A204.1 (cell line): ENCODE results near the gene SDK1.
A peak's percentile ranks its signal among the peaks of the same experiment; 100 is the strongest.

ENCODE experiments used
- FAIRE-seq: peaks from 2 replicates; lab custom pipeline; 2012; peaks lifted over from hg19 to GRCh38; lab: Jason Lieb, UNC

The SDK1 gene

DNA sequence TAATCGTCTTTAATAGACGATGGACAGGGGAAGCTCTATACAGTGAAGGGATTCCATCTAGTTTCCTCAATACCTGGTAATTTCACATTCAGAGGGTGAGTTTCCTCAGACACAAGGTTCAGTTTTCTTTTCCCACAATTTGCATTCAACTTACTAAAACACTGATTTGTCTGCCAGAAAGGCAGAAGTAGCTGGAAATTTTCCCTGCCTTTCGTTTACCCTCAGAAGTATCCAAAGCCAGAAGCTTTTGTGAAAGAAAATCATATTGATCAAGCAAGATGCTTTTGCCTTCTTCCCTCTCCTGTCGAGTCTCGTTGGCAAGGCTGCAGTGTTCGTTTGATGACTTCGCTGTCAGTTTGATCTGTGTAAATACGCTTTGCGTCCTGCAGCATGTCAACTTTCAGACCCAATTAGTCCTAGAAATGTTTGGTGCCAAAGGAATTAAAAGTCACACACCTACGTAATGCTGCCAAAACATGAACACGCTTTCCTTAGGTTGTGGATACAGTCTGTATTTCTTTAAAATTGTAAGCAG, 749.1 kb downstream of the SDK1 start:
- FAIRE-seq, result no peak

DNA sequence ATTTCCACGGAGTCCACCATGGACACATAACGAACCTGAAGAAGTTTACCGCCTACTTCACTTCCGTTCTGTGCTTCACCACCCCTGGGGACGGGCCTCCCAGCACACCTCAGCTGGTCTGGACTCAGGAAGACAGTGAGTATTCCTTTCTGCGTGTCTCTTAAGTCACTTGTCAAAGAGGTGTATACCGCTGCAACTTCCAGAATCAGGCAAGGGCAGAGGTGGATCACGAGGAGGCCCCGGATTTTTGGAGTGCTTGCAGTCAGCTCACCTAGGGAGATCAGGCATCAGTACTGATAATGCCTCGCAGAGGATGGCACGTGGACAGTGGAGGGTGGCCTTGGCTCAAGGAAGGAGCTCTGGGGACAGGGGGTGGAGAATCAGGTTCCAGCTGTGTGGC, 750.6 kb downstream of the SDK1 start:
- no peak for FAIRE-seq

DNA sequence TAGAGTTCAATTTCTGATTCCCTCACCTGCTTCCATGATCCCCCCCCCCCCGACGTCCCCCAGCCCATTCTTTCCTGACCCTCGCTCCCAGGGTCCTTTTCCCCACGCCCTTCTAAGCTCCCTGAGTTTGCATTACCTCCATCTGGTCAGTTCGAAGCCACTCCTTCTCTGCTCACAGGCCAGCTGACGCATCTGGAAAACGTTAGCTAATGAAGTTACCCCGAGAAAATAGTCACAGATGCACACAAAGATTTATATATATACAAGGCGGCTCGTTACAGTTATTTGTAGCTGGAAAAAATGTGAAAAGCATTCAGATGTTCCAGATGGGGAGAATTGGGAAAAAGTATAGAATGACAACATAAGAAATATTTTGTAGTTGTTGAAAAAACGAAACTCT, 751.1 kb downstream of the SDK1 start:
- FAIRE-seq, result no peak

DNA sequence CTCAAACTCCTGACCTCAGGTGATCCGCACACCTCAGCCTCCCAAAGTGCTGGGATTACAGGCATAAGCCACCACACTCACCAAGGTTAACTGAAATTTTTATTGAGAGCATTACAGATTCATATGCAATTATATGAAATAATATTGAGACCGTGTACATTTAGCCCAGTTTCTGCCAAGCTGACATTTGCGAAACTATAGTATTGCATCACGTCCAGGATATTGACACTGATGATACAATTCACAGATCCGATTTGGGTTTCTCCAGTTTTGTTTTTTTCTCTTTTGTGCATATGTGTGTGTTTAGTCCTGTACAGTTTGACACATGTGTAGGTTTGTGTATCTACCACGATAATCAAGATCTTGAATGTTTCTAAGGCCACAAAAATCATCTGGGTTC, 753.1 kb downstream of the SDK1 start:
- FAIRE-seq, result no peak

DNA sequence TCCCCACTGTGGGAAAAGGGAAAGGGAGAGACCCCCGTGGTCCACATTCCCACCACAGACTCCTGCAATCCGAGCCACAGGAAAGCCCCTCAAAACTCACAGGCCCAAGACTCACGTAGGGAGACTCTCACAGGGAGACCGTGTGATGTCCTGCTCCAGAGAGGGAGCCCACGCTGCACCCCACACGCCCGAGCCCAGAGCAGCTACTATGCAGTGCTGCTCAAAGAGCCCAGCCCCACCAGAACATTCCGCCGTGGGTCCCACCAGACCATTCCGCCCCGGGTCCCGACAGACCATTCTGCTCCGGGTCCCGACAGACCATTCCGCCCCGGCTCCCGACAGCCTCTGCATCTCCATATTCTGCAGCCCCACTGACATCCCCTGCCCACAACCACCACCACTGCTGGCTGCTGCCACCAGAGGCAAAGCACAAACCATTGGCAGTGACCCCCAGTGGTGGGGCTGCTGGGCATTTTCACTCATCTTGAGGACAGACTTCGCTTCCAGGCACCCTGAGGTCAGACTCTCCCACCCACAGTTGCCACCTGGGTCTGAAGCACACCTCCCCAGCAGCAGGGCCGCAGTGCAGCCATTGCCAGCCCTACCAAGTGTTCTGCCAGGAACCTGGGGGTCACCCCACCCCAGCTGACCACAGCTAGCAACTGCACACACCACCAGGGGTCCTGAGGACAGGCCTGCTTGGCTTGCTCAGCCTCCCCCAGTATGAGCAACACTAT, 755.7 kb downstream of the SDK1 start:
- FAIRE-seq, result no peak

DNA sequence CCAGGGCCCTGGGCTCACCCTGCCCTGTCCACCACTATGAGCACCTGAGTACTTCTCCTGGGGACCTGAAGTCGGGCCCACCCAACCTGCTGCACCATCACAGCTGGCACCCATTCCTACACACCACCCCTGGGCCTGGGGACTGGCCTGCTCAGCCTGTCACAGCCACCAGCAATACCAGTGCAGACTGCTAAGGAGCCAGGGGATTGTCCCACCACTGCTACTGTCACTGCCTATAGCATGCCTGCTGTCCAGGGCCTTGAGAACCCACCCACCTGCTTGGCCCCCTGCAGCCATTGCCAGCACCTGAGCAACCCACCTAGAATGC, 756.2 kb downstream of the SDK1 start:
- no peak for FAIRE-seq

DNA sequence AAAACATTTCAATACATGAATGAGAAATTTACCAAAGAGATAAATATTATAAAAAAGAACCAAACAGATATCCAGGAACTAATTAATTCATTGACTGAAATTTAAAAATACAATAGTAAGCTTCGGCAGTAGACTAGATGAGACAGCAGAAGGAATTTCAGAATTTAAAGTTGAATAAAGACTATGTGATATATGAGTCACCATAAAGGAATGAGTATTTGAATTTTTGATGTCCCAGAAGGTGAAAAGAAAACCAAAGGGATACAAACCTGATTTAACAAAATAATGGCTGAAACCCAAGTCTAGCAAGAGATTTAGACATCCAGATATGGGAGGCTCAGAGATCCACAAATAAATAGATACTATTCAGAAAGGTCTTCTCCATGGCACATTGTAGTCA, 757.1 kb downstream of the SDK1 start:
- peak; percentile 14 for FAIRE-seq

DNA sequence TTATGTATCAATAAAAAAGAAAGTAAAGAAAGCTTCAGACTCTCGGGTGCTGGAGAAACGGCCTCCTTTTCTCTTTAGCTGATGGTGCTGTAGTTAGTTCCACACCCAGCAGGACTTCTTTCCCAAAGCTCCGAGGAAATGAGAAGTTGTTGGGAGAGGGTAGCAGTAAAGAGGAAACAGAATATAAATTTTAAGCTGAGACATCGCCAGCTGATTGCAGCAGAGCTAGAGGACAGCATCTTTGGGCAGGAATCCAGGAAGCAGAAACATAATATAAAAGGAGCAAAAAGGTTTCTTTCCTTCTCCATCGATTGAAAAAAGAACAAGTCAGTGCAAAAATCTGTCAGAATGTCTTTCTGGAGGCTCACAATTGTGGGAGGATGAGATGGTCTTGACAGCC, 764.1 kb downstream of the SDK1 start:
- FAIRE-seq, result no peak

DNA sequence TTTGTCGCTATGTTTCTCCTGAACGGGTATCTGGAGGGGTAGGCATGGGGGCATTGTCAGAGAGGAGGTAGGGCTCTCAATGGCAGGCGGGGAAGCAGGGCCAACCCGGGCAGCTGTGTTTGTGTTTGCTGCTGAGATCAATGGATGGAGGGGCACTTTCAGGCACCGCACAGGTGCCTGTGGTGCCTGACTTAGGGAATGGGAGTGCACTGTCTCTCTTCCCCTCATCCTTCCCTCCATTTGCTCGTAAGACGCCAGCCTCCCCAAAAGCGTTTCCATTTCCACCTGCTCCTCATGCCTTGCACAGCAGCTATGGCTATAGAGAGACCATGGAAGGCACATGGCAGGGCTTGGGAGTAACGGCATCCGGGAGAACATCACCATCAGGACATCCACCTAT, 765.2 kb downstream of the SDK1 start:
- FAIRE-seq, result no peak

DNA sequence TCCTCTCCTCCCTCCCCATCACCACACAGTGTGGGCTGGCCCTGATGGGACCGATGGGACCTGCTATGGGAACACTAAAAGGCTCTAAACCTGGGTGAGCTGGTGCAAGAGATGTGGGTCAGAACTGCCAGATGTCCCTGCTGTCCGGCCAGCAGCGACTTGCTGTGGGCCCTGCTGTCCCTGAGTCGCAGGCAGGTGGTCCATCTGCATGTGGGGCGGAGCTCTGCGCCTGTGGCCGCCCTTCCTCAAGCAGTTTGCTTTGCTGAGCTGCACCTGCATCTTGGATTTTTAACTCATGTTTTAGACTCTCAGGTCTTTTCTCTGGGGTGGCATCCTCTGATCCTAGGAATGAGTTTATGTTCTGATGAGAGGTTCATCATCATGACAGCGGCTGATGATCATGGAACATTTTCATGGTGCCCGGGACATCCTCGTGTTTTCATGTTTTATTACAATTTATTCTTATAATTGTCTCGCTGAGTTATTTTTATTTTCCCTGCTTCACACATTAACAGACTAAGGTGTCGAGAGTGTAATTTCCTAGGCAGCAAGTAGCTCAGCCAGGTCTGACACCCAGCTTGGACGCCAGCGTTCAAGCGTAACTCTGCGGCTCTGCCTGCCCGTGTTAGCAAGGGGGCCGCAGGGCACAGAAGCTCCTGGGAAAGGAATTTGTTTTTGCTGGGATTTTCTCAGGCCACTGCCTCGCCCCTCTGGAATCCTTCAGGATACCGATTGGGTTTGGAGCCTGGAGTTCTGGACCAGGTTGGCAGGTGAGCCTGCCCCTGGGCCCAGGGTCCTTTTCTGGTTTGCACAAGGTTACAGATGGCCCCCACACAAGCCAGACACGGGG, 765.8 kb downstream of the SDK1 start:
- no peak for FAIRE-seq

DNA sequence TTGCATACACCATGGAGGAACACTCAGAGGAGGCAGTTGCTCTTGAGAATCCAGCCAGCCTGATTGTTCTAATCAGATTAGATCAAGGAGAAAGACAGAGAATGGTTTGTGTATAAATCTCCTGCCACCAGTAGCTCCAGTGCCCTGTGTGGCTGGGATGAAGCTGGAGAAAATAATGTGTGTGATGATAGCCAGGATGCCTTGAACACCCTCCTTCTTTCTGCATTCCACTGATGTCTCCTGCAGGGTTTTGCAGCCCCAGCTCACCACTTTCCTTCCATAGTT, 766.4 kb downstream of the SDK1 start:
- no peak for FAIRE-seq

DNA sequence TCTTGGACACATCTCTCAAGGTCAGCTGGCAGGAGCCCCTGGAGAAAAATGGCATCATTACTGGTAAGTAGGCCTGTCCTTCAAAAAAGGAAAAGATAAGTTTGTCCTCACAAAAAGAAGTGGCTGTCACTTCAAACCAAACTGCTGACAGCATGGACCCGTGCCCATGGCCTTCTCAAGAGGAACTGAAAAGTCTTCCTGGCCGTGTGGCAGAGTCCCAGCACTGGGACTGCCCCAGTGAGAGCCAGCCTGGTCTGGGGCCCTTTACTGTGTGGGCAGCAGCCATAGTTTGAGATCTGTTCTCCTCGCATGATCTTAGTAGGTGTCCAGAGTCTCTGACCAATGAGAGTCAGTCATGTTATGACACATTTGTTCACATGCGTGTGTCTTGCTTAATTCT, 766.8 kb downstream of the SDK1 start:
- FAIRE-seq, result no peak

DNA sequence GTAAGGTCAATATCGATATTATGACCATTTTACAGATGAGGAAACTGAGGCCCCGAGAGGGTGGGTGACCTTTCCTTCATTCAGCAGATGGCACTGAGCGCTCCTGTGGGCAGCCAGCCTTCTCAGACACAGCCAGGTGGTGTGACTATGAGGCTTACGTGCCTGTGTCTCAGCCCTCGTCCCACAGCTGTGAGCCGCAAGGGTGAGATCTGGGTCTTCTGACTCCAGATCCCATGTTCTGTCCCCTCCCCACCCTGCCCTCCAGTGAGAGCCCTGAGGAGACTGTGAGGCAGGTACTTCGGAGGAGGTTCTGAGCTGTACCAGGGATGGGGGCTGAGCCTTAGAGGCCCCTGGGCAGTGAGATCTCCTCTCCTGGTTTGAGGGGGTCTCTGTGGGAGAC, 767.2 kb downstream of the SDK1 start:
- FAIRE-seq, result no peak

DNA sequence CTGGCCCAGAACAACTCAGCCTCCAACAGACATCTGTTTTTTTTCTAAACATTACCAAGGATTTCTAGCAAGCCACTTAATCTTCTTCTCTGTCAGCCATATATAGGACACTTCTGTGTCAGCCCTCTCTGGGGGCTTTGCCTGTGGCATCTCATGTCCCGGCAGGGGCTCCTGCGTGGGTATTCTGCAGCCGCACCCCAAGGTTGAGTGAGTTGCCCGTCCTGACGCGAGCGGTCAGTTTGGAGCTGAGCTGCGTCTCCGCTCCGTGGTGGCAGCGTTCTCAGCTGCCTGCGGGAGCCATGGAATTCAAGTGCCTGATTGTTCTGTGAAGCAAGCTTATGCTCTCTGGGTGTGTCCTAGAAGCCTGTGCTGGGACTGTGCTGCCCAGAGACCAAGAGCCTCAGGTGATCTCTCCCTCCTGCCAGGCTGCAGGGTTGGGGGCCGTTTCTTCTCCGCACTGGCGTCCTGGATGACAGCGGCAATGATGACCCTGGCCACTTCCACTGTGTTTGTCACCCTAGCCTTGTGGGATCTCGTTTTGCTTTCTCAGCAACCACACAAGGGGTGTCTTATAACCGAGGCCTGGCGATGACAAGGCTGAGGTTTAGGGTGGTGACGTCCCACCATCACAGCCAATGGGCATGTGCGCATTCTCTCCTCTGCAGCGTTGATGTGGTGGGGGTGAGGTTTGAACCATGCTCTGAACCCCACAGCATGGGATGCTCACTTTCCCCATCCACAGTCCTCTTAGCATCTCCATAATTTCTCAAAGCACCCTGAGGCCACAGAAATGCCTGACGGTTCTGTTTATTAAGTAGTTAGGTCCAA, 768.4 kb downstream of the SDK1 start:
- FAIRE-seq, result no peak

DNA sequence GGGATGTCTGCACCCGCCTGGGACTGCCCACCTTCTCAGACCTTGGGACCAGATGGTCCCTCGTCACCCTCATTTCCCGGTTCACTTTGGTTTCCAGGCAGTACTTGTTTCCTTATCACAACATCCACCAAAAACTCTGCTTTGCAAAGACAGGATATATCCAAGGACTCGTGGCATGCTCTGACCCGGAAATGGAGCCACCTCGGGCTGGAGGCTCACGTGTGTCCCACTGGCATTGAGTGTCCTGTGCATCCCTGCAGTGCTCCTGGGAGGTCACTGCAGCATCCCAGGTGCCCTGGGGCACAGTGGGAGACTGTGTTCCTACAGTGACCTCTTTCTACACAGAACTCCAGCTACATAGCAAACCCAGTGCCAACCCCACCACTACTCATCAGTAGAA, 769.2 kb downstream of the SDK1 start:
- FAIRE-seq, result no peak

DNA sequence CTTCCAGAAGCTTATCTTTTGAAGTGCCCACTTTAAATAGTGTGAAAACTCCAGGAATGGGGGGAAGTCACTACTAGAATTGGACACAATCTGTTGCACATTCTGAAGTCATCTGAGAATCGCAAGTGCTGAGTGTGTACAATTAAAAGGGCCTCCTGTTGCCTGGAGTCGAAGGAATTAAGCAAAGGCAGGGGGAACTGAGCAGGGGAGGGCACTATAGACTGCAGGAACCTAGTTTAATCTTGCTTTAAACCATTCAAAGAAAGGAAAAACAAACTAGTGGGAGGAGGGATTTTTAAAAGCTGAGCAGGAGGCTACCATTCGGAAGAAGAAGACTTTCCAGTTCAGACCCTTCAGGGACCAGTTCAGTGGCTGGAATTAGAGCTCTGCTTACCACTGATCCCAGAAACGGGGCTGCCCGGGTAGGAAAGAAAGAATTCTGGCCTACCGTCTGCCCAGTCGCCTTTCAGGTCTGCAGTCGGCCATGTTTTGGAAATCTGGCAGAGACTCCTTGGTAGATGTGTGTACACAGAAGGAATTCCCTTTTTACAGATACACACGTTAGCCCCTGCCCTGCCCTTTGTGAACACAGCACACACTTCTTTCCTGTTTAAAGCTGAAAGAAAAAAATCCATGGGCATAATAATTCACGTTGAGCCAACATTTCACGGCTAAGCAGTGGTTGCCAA, 770.5 kb downstream of the SDK1 start:
- no peak for FAIRE-seq

DNA sequence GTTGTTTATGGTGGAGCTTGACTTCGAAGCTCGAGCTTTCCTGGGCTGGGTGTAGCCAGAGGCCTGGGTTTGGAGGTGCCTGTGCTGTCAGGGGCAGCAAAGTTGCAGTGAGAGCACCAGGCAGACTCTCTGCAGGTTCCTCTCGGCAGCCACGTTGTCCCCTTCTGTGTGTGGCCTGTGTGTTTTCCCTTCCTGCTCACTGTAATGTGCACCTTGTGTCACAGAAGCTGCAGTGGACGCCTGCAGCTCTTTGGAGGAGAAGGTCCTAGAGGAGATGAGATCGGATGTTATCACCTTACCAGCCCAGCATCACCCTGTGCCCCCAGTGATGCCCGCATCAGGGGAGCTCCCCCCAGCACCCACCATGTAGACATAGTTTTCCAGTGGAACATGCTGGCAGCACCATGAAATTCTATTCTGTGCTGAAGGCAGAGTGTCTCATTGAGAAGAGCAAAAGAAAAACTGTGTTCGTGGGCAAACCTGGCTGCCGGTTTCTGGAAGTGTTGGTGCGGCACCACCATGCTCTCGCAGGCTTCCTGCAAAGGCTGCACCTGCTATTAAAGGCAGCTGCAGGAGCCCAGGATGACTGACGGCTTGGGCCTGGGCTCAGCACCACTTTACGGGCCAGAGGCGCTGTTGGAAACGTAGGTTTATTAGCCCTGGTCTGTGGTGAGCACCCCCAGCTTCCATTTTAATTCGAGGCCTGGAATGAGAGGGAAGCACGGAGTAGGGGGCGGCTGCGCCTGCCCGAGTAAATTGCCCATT, 771.3 kb downstream of the SDK1 start:
- no peak for FAIRE-seq

DNA sequence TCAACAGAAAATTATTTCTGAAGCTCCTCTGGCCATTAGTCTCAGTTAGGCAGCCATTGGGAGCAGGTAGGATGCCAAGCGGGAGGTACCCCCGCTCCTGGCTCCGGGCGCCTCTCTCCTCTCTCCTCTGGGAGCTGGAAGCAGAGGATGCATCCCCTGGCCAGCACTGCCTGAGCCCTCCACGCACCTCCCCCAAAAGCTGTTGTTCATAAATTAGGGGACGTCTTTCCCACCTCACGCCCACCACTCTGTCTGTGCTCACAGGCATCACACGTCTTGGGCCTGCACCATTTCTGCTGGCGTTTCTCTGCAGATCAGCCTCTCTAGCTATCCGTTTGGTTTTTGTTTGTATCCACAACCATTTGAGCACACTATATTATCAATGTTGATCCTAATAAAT, 772.0 kb downstream of the SDK1 start:
- FAIRE-seq, result no peak

DNA sequence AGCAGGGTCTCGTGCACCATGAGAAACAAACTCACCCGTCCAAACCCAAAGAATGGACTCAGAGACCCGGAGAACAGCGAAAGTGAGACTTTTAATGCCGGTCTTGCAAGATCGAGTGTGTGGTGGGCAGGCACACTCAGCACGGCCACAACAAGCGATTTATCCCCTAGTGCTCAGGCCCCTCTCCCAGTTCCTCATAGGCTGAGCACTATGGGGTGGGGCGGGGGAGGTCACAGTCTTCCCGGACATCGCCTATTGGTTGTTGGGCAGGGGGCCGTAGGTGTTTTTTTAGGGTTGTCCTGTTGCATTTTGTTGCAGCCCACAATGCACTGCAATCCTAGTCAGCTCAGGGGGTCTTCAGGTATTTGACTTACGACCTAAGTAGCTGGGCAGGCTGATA, 772.7 kb downstream of the SDK1 start:
- no peak for FAIRE-seq

DNA sequence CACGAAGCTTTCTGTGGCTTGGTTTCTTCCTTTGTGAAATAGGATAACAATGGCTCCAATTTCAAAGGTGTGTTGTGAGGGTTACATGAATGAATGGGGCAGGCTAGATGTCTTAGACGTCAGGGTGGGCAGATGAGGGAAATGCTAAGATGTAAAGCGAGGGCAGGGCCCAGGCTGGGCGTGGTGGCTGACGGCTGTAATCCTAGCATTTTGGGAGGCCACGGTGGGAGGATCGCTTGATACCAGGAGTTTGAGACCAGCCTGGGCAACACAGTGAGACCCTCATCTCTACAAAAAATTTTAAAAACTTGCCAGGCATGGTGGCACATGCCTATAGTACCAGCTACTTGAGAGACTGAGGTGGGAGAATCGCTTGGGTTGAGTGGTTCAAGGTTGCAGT, 773.4 kb downstream of the SDK1 start:
- no peak for FAIRE-seq

DNA sequence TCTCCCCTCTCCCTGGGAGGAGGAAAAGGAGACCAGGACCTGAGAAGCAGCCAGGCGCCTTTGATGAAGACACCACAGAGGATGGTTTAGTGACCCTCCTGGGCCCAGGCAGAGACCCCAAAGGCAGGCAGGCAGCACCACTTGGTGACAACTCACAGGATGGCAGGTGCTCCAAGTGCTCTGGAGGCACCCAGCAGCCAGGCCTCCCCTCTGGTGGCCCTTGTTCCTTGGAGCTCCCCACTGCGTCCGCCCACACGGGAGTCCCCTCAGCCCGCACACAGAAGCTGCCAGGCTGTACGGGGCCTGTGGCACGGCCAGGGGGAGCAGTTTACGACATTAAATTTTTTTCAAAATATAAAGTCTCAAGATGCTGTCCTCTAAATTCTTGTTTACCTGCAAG, 773.9 kb downstream of the SDK1 start:
- FAIRE-seq, result no peak
